Thymus (tissue), 11 donors: ENCODE data around the gene XNDC1N. TPM values are rescaled to one million over a fixed set of nuclear protein-coding genes. Genes with fewer than 3 reads are reported as not detected.
"Not testable (repeated sequence)": the region's sequence is repeated elsewhere in the genome, so short reads cannot be mapped to it uniquely, and the experiment has no call there.

Experiments used
- DNase-seq, 9 donors: peaks; one replicate each; pipeline ENCODE4 v3.0.0-alpha.2; 2013; ENCODE audit warnings: low spot score in 9 of 9, low read depth in 6 of 9, missing footprints in 1 of 9
- H3K27ac ChIP-seq, 2 donors: one replicate each; pipeline ENCODE4 v1.5.1; 2013; ENCODE audit warnings: control low read depth in 1 of 2, low read depth in 1 of 2, low read length in 1 of 2, mild to moderate bottlenecking in 1 of 2, moderate library complexity in 1 of 2
- H3K27me3 ChIP-seq, 2 donors: one replicate each; pipeline ENCODE4 v1.5.1; 2013; ENCODE audit warnings: low read length in 1 of 2; ENCODE audit not compliant: control insufficient read depth in 2 of 2, insufficient read depth in 1 of 2
- H3K36me3 ChIP-seq, 2 donors: one replicate each; pipeline ENCODE4 v1.5.1; 2013; ENCODE audit warnings: low read length in 1 of 2, mild to moderate bottlenecking in 1 of 2, moderate library complexity in 1 of 2; ENCODE audit not compliant: control insufficient read depth in 2 of 2, insufficient read depth in 2 of 2
- H3K4me1 ChIP-seq, 2 donors: one replicate each; pipeline ENCODE4 v1.5.1; 2013; ENCODE audit warnings: low read length in 2 of 2; ENCODE audit not compliant: control insufficient read depth in 2 of 2, insufficient read depth in 2 of 2
- H3K4me3 ChIP-seq, 2 donors: one replicate each; pipeline ENCODE4 v1.5.1; 2013; ENCODE audit warnings: low read length in 2 of 2, control low read depth in 1 of 2, mild to moderate bottlenecking in 1 of 2
- H3K9me3 ChIP-seq, 2 donors: one replicate each; pipeline ENCODE4 v1.5.1; 2013; ENCODE audit warnings: low read length in 1 of 2, mild to moderate bottlenecking in 1 of 2; ENCODE audit not compliant: control insufficient read depth in 2 of 2, insufficient read depth in 1 of 2
- WGBS: extraction: QIAGEN DNeasy Blood & Tissue Kit; methylation state at CpG from one replicate; pipeline ENCODE4 v1.1.7; 2013; 5-methylcytosine and 5-hydroxymethylcytosine counted together
- polyA plus RNA-seq: library from polyadenylated mRNA; stranded (reverse); fragments of 200-250 nt; gene quantifications from one replicate; pipeline ENCODE4 v1.2.3, GENCODE V29; 2013
- total RNA-seq: library from RNA; stranded (reverse); fragments of 120-200 nt; gene quantifications from one replicate; pipeline ENCODE4 v1.2.4, GENCODE V29; 2013
- donor health status: healthy.

Gene XNDC1N
- total and polyA plus RNA-seq, 2 donors = 3.0 to 6.9 TPM

DNA sequence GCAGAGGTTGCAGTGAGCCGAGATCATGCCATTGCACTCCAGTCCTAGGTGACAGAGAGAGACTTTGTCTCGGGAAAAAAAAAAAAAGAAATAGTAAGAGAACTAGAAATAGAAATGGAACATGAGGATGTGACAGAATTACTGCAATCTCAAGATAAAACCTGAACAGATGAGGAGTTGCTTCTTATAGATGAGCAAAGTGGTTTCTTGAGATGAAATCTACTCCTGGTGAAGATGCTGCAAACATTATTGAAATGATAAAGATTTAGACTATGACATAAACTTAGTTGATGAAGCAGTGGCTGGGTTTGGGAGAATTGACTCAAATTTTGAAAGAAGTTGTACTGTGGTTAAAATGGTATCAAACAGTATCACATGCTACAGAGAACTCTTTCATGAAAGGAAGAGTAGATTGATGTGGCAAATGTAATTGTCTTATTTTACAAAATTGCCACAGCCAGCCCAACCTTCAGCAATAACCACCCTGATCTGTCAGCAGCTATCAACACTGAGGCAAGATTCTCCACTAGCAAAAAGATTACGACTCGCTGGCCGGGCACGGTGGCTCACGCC, 13.7 kb downstream of the XNDC1N start:
- Histone ChIP-seq H3K9me3 (no peaks in the 10 kb centered on the region), H3K27me3 (no peaks in the 10 kb centered on the region), H3K4me1 (no peaks in the 10 kb centered on the region), H3K4me3 (no peak overlapping the region), H3K27ac (no peak overlapping the region), H3K36me3 (peaks cover 35 to 38% of the 10 kb centered on the region in 2 donors)
- no peak for DNase-seq
- WGBS = 97% methylated on average over 7 of the region's 7 CpGs

- no peak for DNase-seq
- Histone ChIP-seq H3K4me3 (no peak overlapping the region), H3K4me1 (no peaks in the 10 kb centered on the region), H3K27ac (no peak overlapping the region), H3K36me3 (peaks cover 35 to 38% of the 10 kb centered on the region in 2 donors), H3K27me3 (no peaks in the 10 kb centered on the region), H3K9me3 (no peaks in the 10 kb centered on the region)
- 96% methylated on average over 5 of the region's 5 CpGs for WGBS
Observed at GRCh38 chr11:71913756-71914526, 14.5 kb downstream of the XNDC1N start.

- H3K9me3 ChIP-seq, H3K4me1 ChIP-seq, H3K27me3 ChIP-seq, DNase-seq, H3K4me3 ChIP-seq, H3K27ac ChIP-seq: not testable (repeated sequence)
- WGBS = 95% methylated on average over 10 of the region's 10 CpGs
- peaks cover 25% of the 10 kb centered on the region in 2 donors for H3K36me3 ChIP-seq
Observed at GRCh38 chr11:71911986-71912340, 16.4 kb downstream of the XNDC1N start.

- H3K27ac ChIP-seq, H3K4me3 ChIP-seq, H3K27me3 ChIP-seq, H3K9me3 ChIP-seq, DNase-seq, H3K4me1 ChIP-seq: not testable (repeated sequence)
- WGBS = 97% methylated on average over 10 of the region's 10 CpGs
- H3K36me3 ChIP-seq = peaks cover 25 to 27% of the 10 kb centered on the region in 2 donors
Observed at GRCh38 chr11:71911321-71911985, 16.9 kb downstream of the XNDC1N start.

GRCh38 chr11:71910775-71911174, 17.6 kb downstream of the XNDC1N start:
- DNase-seq, H3K27me3 ChIP-seq, H3K4me3 ChIP-seq, H3K4me1 ChIP-seq, H3K9me3 ChIP-seq, H3K27ac ChIP-seq: not testable (repeated sequence)
- WGBS = 98% methylated on average over 5 of the region's 5 CpGs
- H3K36me3 ChIP-seq = peaks cover 23% of the 10 kb centered on the region in 2 donors

DNA sequence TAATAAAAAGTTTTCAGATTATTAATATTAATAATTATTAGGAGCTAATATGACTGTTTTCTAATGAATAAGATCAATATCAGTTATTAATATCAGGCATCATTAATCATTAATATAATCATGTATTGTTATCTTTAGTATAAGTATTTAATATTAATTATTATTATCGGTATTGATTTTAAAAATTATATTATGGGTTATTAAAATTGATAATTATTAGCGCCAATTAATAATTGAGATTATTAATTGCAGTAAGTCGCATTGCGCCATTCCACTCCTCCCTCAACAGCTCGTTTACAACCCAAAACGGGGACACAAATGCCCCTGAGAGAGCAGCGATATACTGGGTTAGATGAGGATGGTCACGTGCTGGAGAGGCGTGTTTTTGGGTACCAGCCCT, 20.2 kb downstream of the XNDC1N start:
- no peak overlapping the region for H3K27ac ChIP-seq
- no peak for DNase-seq
- WGBS = 92% methylated on average over 9 of the region's 9 CpGs
- H3K4me3 ChIP-seq = no peak overlapping the region
- no peaks in the 10 kb centered on the region for H3K9me3 ChIP-seq
- H3K36me3 ChIP-seq = peaks cover 13% of the 10 kb centered on the region in 2 donors
- H3K27me3 ChIP-seq = no peaks in the 10 kb centered on the region
- no peaks in the 10 kb centered on the region for H3K4me1 ChIP-seq

GRCh38 chr11:71901137-71901536, 27.3 kb downstream of the XNDC1N start:
- not testable (repeated sequence) for H3K9me3 ChIP-seq, H3K4me1 ChIP-seq, H3K36me3 ChIP-seq, H3K4me3 ChIP-seq, H3K27me3 ChIP-seq, DNase-seq, H3K27ac ChIP-seq
- WGBS = 98% methylated on average over 14 of the region's 14 CpGs

- Histone ChIP-seq H3K9me3 (no peaks in the 10 kb centered on the region), H3K27me3 (no peaks in the 10 kb centered on the region), H3K4me3 (no peak overlapping the region), H3K4me1 (no peaks in the 10 kb centered on the region), H3K36me3 (no peaks in the 10 kb centered on the region), H3K27ac (no peak overlapping the region)
- WGBS = over 99% methylated on average over 12 of the region's 12 CpGs
- DNase-seq = no peak
Observed at GRCh38 chr11:71895961-71896360, 32.4 kb downstream of the XNDC1N start.

GRCh38 chr11:71889181-71889872, 39.1 kb downstream of the XNDC1N start:
- 93% methylated on average over 14 of the region's 14 CpGs for WGBS
- not testable (repeated sequence) for H3K4me3 ChIP-seq, H3K9me3 ChIP-seq, H3K4me1 ChIP-seq, H3K27me3 ChIP-seq, H3K27ac ChIP-seq, H3K36me3 ChIP-seq, DNase-seq
